RWPE1 (cell line): ENCODE data around the gene LHFPL6.

Experiments used
- CTCF ChIA-PET: fragments of 350-600 bp; sonication (Branson Sonifier 250); formaldehyde crosslinking; extraction: SDS; loops from one replicate; lab custom pipeline; 2021; lab: Yijun Ruan, JAX
- POLR2A ChIA-PET: fragments of 400-600 bp; formaldehyde crosslinking; extraction: SDS; loops from one replicate; lab custom pipeline; 2020; ENCODE audit warnings: antibody characterized with exemption; ENCODE audit not compliant: low non-redundant PET; lab: Yijun Ruan, JAX
- DNase-seq: peaks from one replicate; pipeline ENCODE4 v3.0.0; 2012; ENCODE audit warnings: low spot score
- H3K27ac ChIP-seq: fragments of 450-650 bp; 2 replicates; pipeline ENCODE4 v1.5.1; 2017
- CTCF ChIP-seq: fragments of 450-650 bp; conservative IDR thresholded peaks from 2 replicates; pipeline ENCODE4 v1.5.1; 2017; ENCODE audit warnings: low read depth, mild to moderate bottlenecking

LHFPL6 gene

GRCh38 chr13:39451301-39451700 is 151.7 kb downstream of the LHFPL6 start:
- no peak for TF ChIP-seq CTCF
- DNase-seq = no peak
- ChIA-PET CTCF (no interaction called here), POLR2A (no interaction called here)
- H3K27ac ChIP-seq = no peak overlapping the region

- DNase-seq = no peak
- CTCF ChIA-PET = no interaction called here
- no peak overlapping the region for H3K27ac ChIP-seq
- POLR2A ChIA-PET = no interaction called here
- no peak for TF ChIP-seq CTCF
Observed at GRCh38 chr13:39450176-39450575, 152.8 kb downstream of the LHFPL6 start.

GRCh38 chr13:39448834-39449233 is 154.2 kb downstream of the LHFPL6 start:
- no peak overlapping the region for H3K27ac ChIP-seq
- ChIA-PET CTCF (no interaction called here), POLR2A (no interaction called here)
- no peak for DNase-seq
- no peak for TF ChIP-seq CTCF

DNA sequence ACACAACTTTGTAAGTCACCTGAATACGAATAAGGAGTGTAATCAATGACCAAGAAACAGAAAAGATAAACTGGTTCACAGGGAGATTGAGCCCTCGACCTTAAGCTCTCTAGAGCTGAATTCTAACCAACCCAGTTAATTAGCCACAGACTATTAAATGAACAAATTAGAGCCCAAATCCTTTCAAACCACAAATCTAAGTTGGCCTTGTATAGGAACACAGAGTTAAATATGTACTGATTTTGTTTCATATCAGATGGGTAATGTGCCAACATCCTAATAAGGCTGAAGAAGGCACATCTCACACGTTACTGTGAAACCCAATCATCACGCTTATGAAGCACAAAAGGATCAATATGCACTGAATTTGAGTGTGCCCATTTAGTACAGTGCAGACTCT is 156.1 kb downstream of the LHFPL6 start:
- no peak for TF ChIP-seq CTCF
- no peak overlapping the region for H3K27ac ChIP-seq
- no peak for DNase-seq
- ChIA-PET POLR2A (no interaction called here), CTCF (interaction anchor here (0.7 kb wide), 1 partner anchor 16 kb away, joined by 3 read pairs; no protein-coding TSS in a partner anchor)

DNA sequence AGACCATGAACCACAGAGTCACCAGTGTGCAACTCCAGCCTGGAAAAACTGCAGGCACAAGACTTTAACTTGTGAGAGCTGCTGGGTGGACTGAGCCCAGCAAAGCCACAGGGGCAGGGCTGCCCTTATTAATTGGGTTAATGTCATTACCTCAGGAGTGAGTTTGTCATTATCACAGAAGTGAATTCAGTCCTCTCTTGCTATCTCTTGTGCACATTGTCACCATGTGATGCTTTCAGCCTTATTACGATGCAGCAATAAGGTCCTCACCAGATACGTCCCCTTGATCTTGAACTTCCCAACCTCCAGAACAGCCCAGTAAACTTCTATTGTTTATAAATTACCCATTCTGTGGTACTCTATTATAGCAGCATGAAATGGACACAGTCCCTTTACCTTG is 158.1 kb downstream of the LHFPL6 start:
- POLR2A ChIA-PET = no interaction called here
- no peak overlapping the region for H3K27ac ChIP-seq
- CTCF ChIA-PET = interaction anchor here (0.6 kb wide), 1 partner anchor 18 kb away, joined by 3 read pairs; no protein-coding TSS in a partner anchor
- no peak for TF ChIP-seq CTCF
- DNase-seq = no peak

GRCh38 chr13:39433651-39434050 is 169.3 kb downstream of the LHFPL6 start:
- CTCF ChIA-PET = no interaction called here
- DNase-seq = no peak
- TF ChIP-seq CTCF = no peak
- POLR2A ChIA-PET = no interaction called here
- no peak overlapping the region for H3K27ac ChIP-seq
